CD4-positive, alpha-beta T cell treated with Interleukin-17A for 4 hours (primary cell): Measurements from ENCODE around the gene FAM228A.

Source experiments
- DNase-seq: peaks from one replicate; pipeline ENCODE4 v3.0.0-alpha.2; 2020; ENCODE audit warnings: mixed read lengths

The FAM228A gene

DNA sequence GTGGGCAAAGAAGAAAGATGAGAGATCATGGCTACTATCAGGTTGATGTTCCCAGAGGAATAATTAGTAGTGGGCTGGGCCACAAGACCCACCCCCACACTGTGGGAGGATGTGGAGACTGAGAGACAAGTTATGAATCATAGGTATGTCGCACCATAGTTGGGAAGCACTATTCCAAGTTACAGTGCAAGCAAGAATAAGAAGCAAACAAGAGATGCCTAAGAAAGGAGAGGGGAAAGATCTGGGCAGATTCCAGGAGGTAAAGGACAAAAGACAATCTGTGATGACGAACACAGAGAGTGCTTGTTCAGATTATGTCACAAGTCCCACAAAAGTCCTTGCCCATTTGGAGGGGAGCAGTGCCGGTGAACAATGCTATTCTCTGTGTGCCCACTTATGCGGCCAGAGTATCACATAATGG, 56.6 kb downstream of the FAM228A start:
- no peak for DNase-seq

DNA sequence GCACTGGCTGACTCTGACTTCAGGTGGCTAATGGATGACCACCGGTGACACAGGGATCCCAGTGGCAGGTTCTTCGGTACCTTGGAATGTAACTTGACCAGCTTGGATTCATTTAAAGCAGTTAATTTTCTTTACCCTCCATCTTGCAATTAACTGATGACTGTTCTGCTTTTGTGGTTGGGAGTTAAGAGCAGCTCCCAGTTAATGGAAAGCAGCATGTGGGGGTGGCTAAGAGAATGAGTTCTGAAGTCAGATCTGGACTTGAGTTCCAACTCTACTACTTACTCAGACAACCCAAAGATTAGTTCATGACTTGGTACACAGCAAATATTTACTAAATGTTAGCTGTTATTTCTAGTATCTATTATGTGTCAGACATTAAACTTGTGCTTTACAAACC, 58.5 kb downstream of the FAM228A start:
- DNase-seq: no peak

DNA sequence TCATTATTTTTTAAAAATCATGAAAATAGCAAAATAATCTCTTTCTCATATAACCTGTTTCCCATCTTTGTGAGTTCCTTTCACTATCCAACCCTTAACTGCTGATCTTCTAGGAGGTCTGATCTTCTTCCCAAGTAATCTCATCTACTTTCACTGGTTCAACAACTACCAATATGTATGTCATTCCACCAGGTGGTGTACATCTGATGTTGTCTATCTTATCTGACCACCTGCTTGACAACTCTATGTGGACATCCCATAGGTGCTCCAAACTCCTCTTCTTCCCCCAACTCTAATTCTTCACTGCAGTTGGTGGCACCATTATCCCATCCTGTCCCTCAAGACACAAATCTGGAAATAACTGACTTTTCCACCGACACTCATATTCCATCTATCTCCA, 62.5 kb downstream of the FAM228A start:
- no peak for DNase-seq

DNA sequence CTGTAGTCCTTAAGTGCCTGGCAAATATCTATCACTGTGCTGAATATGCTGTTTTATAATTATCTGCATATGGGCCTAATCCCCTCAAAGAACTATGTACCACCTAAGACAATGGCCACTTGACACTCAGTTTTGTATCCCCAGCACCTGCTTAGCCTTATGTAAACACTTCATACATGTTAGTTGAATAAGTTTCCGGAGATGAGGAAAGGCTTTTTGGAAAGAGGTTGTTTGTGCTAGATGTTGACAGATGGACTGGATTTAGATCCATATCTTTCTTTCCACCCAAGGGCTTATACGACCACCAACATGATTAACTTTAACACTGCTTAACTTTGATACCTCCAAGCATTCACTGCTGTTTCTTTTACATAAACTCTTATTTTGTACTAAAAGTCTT, 63.3 kb downstream of the FAM228A start:
- DNase-seq: no peak

DNA sequence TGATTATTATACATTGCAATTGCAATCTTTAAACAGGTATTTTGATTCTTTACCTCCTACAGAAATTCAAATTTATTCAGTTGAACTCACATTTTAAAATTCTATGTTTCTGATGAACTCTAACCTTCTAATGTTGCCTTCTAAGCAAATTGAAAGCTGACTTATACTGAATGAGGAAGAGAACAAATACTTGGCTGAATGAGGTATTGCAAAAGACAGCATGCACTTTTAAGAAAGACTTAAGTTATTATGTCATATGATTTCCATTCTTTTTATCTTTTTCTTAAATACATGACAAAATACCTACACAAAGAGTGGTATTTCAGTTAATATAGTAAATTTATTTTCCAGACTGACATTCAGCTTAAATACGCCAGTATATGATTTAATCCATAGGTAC, 64.7 kb downstream of the FAM228A start:
- no peak for DNase-seq
